Central memory CD4-positive, alpha-beta T cell (primary cell): Measurements from ENCODE around the gene SH3D21.

Experiments used
- DNase-seq: peaks from one replicate; pipeline ENCODE4 v3.0.0; 2022

The SH3D21 gene

GRCh38 chr1:36359911-36360550 lies 53.9 kb downstream of the SH3D21 start:
- DNase-seq = peak; percentile 46

GRCh38 chr1:36365381-36365780 lies 59.2 kb downstream of the SH3D21 start:
- DNase-seq = no peak

- DNase-seq = peak; percentile 66
Observed at GRCh38 chr1:36366091-36366661, 60.0 kb downstream of the SH3D21 start.

- DNase-seq = peak; percentile 58
Observed at GRCh38 chr1:36367066-36367465, 60.9 kb downstream of the SH3D21 start.

GRCh38 chr1:36367798-36368197 lies 61.6 kb downstream of the SH3D21 start:
- DNase-seq = no peak

- DNase-seq = peak; percentile 72
Observed at GRCh38 chr1:36369061-36369861, 63.1 kb downstream of the SH3D21 start.
